Measurements from ENCODE around the gene KRT78.

GRCh38 chr12:52821071-52821730 lies 27.6 kb downstream of the KRT78 start:
- TF ChIP-seq CTCF (IDR thresholded peaks at IDR 0.05) (no peak), EZH2 (IDR thresholded peaks at IDR 0.05; ENCODE audit: borderline replicate concordance, insufficient read depth, low read depth, low read length, poor library complexity, severe bottlenecking) (no peak)
